GM10266 (cell line): ENCODE results near the gene EPS8.

Experiments used
- DNase-seq: peaks from one replicate; pipeline ENCODE4 v3.0.0; 2012; ENCODE audit errors: extremely low spot score
- TF ChIP-seq, protein P1 (sequence below): IDR thresholded peaks from 2 replicates; pipeline ENCODE4 v1.5.1; 2012; ENCODE audit warnings: mild to moderate bottlenecking, low read depth; ENCODE audit not compliant: control insufficient read depth, insufficient read depth; ENCODE audit errors: missing control alignments

Gene EPS8

DNA sequence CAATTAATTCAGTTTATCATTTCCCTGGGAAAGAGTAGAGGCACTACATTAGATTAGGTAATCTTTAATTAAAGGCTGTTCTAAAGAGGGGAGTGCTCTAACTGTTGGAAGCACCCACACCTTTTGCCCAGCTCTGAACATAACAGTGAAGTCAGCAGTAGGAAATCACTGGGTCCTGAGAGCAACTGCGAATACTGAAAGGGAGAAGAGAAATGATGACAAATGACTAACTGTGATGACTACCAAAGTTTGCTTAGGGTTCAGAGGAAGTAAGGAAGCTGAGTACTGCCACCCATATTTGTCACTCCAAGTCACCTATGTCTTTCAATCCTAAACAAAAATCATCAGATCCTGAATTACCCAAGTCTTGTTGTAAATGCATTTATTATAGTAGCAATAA is 140.6 kb downstream of the EPS8 start:
- TF ChIP-seq, protein P1, sequence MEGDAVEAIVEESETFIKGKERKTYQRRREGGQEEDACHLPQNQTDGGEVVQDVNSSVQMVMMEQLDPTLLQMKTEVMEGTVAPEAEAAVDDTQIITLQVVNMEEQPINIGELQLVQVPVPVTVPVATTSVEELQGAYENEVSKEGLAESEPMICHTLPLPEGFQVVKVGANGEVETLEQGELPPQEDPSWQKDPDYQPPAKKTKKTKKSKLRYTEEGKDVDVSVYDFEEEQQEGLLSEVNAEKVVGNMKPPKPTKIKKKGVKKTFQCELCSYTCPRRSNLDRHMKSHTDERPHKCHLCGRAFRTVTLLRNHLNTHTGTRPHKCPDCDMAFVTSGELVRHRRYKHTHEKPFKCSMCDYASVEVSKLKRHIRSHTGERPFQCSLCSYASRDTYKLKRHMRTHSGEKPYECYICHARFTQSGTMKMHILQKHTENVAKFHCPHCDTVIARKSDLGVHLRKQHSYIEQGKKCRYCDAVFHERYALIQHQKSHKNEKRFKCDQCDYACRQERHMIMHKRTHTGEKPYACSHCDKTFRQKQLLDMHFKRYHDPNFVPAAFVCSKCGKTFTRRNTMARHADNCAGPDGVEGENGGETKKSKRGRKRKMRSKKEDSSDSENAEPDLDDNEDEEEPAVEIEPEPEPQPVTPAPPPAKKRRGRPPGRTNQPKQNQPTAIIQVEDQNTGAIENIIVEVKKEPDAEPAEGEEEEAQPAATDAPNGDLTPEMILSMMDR: no peak
- DNase-seq: no peak

DNA sequence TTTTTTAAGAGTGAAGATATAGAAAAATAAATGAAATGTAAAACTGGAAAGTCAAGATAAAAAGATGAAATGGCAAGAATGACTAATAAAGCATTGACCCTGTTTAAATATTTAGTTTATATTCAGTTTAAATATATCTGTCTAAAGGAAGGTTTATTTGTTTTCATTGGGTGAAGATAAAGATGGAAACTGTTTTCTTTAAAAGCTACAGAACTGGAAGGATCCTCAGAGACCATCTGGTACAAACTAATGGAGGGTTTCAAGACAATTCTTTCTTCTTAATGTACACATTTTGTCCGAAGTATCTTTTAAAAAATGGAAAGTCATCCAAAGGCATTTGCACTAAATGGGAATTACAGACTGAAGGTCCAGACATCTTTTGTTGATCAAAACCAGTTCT is 142.6 kb downstream of the EPS8 start:
- DNase-seq: no peak

DNA sequence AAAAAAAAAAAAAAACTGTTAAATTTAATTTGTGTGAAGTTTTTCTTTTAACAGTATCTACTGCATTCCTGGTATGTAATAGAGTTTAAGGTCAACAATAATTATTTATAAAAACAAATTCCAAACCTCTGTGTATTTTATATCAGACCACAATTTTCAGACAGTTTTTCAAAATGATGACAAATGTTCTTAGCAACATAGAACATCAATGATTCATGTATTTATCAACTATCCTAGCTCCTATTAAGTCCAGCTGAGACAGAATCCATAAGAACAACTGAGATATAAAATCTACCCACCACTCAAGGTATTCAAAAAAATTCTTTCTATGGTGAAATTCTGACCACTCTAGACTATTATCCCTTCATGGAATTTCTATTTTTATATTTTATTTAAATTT is 144.5 kb downstream of the EPS8 start:
- TF ChIP-seq, protein P1: no peak
- no peak for DNase-seq

More for the DNA sequence above, 142.6 kb downstream of the EPS8 start:
- TF ChIP-seq, protein P1: no peak

DNA sequence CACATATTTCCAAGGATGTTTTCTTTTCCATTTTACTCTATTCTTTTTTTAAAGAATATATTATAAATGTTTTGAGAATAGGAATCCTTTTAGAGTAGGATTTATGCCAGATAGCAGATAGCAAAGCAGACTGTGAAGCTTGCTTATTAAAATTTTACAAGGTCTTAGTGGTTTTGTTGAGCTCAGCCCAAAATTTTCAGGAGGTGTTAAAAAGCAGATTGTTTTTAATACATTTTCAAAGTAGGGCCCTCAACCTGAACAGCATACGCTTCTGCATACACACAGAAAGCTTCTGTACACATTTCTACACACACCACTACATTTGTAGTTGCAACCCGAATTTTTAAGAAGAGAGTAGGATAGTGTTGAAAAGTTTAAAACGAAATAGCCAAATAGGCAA is 151.0 kb downstream of the EPS8 start:
- DNase-seq: no peak
- TF ChIP-seq, protein P1: no peak

DNA sequence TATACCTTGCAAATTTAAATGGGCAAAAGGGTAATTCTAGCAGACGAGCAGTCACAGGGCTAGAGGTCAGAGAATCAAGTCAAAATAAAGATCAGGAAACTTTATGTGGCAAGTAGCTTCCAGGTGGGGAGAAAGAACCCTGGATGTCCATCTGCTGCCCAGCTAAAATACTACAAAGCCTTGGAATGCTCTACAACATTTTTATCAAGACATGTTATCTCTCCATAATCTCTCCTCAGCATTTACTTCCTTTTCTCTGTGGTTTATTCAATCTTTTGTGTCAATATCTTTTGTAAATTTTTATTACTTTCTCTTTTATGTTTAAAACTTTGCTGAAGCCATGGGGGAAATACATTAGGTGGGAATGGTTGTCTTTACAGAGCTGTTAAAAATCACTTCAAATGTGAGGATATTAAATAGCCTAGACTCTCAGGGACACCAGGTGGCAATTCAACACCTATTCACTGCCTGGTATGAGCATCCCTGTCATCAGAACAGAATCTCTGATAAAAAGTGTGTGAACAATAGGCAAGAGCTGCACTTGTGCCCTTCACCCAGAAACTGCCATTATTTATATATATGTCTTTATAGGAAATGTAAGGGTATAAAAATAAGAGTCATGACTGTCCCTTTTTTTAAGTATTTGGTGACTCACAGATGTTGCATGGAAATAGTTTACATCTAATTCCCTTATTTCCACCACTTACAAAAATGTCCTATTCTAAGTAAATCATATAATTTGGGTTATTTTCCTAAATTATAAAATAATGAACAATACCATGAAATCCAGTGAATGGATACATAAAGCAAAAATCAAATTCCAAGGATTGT is 152.9 kb downstream of the EPS8 start:
- no peak for DNase-seq
- TF ChIP-seq, protein P1: no peak

DNA sequence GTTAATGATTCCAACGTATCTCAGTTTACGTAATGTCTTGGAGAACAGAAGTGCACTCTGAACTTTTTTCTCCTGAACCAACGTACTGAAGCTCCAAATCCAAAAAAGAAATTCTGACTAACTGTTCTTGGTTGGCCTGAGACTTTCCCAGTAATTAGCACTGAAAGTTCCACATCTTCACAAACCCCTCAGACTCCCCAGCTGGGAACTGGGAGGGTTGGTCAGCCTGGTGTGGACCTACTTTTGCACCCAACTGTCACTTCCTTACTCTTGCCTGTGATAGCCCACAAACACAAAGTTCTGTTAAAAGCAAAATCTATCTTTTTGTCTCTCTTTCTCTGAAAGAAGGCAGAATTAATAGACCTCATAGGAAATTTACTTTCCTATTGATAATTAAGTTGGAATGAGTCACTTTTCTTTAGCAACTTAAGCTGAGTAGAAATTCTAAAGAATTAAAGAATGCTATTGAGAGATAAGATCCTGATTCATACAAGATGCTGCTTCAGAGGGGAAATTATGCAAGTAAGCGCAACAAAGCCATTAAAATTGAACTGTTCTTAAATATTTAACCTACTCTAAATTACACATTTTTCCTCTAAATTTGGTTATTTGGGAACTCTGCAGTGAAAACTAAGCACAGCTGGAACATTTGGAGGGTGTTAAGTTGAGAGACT is 155.0 kb downstream of the EPS8 start:
- DNase-seq: no peak
- TF ChIP-seq, protein P1: no peak

DNA sequence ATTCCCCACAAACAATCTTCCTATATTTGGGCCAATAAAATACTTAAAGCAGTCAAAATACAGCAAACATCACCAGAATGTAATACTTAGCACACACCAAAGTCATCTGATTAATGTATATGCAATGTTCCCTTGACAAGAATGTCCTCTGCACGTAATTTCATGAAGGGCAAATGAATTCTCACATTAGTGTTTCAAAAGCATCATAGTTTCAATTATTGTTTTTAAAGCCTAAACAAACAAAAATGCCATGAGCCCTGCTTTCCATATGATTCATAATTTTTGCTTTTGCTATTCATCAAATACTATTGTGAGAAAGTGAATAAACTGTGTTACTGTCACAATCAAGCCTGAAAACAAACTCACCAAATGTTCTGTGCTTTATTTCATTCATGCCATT is 156.0 kb downstream of the EPS8 start:
- no peak for DNase-seq
- TF ChIP-seq, protein P1: no peak
